Activated CD4-positive, alpha-beta T cell treated with anti-CD3 and anti-CD28 coated beads, Interleukin-2, amount 50 U/mL, for 24 hours (primary cell): ENCODE data around the gene APPL2.
"Not testable (repeated sequence)": the region's sequence is repeated elsewhere in the genome, so short reads cannot be mapped to it uniquely, and the experiment has no call there.

Experiments used
- DNase-seq, 2 donors: peaks; one replicate each; pipeline ENCODE4 v3.0.0-alpha.2; 2020; ENCODE audit warnings: low read depth in 1 of 2, low spot score in 1 of 2

The APPL2 gene

DNA sequence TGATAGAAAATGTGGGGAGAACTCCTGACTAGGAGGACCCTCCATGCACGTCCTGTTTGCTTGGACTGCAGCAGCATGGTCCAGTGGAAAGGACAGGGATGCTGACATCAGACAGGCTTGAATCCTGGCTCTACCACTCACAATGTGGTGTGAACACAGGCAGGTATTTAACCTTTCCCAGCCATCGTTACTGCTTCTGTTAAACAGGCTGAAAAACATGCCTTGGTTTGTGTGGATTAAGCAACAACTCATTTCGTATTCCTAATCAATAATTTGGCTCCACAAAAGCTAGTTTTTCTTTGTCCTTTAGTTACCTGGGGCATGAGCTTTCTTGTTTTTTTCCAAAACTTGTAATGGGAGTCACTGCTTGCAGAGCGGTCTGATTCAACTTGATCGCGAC, 41.0 kb downstream of the APPL2 start:
- no peak for DNase-seq

DNA sequence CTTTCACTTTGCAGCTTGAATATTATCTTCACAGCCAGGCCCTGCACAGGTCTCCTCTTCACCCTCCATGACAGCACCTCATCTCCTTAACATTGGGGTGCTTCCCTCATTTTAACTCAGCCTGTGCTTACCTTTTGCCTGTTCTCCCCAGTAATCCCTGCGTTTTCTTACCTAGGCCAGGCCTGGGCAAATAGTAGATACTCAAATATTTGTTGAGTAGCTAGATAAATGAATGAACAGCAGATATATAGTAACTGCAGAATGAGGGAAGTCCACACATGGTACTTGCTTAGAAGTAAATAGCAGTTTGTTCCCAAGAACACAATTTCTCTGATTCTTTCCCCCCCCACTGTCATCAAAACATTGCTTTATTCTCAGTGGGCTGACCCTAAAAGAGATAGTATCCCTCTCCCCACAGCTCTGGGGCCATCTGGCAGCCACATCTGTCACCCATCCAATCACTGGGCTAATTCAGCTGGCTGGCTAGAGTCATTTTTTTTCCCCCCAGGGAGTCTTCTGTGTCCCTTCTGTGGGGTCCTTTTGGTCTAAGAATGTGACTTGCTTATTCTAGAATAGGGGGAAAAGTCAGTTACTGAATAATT, 43.2 kb downstream of the APPL2 start:
- DNase-seq: no peak

DNA sequence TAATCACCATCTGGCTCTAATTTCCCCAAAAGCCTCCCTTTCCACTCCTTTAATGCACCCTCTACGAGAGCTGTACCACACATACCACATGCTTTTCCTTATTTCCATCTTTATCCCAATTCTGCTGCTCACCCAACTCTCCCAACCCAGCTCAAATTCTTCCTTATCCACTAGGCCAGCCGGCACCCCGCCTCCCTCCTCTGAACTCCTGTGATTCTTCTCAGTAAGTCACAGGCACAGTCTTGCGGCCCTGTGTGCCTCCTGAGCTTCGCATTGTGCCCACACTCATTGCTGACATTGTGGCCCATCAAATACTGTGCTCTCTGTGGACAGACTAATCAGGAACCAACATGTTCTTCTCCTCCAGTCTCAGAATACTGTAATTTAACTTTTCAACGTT, 45.4 kb downstream of the APPL2 start:
- DNase-seq: no peak

DNA sequence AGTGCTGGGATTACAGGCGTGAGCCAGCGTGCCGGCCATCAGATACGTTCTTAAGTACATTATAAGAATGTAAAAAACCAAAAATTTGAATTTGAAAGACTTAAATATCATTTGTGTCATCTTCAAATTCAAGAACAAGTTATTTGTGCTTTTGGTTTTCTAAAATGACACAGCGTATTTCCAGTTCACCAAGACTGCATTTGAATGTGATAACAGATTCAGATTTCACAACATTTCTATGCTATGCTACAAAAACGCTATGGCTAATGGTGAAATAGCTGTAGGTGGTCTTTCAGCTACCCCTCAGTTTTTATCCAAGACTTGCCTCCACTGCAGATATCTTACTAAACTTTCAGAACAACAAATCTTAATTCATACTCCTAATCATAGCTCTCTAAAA, 46.7 kb downstream of the APPL2 start:
- no peak for DNase-seq

DNA sequence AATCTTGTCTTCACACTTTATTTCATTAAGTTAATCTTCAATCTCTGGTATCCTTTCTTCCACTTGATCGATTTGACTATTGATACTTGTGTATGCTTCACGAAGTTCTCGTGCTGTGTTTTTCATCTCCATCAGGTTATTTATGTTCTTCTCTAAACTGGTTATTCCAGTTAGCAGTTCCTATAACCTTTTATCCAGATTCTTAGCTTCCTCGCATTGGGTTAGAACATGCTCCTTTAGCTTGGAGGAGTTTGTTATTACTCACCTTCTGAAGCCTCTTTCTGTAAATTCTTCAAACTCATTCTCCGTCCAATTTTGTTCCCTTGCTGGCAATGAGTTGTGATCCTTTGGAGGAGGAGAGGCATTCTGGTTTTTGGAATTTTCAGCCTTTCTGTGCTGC, 52.0 kb downstream of the APPL2 start:
- not testable (repeated sequence) for DNase-seq

DNA sequence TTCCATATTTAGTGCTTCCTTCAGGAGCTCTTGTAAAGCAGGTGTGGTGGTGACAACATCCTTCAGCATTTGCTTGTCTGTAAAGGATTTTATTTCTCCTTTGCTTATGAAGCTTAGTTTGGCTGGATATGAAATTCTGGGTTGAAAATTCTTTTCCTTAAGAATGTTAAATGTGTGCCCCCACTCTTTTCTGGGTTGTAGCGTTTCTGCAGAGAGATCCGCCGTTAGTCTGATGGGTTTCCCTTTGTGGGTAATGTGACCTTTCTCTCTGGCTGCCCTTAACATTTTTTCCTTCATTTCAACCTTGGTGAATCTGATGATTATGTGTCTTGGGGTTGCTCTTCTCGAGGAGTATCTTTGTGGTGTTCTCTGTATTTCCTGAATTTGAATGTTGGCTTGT, 52.6 kb downstream of the APPL2 start:
- DNase-seq: not testable (repeated sequence)

DNA sequence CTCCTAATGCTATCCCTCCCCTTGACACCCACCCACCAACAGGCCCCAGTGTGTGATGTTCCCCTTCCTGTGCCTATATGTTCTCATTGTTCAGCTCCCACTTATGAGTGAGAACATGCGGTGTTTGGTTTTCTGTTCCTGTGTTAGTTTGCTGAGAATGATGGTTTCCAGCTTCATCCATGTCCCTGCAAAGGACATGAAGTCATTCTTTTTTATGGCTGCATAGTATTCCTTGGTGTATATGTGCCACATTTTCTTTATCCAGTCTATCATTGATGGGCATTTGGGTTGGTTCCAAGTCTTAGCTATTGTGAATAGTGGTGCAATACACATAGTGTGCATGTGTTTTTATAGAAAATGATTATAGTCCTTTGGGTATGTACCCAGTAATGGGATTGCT, 56.9 kb downstream of the APPL2 start:
- not testable (repeated sequence) for DNase-seq

DNA sequence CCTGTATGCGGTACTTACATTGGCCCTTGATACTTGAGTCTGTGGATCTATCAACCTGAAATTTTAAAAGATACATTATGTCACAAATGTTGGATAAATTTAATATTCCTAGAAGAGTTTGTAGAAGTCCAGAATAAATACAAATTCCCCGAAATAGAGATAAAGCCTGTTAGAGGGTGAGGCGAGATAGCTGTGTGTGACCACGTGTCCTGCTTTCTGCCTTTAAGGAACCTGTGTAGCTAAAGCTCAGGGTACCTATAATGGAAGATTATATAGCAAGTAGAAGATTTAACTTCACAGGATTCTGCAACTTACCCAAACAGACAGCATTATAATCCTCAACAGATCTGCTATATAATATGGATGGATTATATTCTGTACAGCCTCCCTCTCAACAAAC, 58.8 kb downstream of the APPL2 start:
- no peak for DNase-seq

DNA sequence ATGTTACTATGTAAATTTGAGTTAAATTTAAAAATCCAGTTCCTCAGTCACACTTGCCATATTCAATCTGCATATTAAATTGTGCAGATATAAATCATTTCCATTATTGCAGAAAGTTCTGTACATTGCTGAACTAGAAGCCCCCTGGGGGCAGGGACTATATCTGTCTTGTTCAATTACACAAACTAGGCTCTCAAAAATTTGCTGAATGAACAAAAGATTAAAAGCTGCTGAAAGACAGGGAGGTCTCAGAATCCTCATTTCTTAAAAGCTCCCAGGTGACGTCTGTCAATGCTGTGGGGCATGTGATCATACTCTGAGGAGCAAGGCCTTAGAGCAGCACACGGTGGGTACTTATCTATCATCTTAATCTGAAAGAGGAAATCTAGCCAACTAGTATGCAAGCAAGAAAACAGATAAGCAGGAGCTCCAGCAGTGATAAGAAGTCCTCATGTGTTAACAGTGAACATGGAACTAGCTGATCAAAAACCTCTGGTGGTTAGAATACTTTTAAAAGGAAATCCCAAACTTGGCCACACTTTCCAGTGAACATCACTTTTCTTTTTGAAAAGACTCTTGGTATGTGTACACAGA, 60.5 kb downstream of the APPL2 start:
- no peak for DNase-seq

DNA sequence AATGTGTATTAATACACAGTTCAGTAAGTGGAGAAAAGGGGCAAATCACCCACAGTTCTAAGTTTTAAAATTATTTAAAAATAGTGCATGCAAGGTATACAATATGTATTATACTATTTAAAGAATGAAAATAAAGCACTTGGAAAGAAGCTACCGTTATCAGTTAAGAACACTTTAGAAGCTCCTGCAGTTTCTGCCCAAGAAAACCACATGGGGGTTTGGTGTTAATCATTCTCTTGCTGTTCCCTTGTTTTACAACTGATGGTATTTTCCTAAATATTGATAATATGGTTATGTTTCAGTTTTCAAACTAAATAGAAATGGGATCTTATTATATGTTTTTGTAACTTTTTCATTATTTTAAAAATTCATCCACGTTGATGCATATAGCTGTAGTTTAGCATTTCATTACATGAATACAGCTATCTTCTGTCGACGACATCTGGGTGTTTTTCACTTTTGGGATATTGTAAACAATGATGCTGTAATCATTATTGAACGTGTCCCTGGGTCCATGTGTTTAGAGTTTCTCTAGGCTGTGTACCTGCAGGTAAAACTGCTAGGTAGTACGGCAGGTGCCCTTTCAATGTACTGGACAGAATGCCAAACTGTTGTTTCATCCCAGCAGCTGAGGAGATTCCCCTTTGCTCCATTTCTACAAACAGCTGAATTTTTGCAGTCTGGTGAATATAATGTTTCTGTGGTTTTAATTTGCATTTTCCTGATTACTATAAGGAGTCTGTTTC, 64.1 kb downstream of the APPL2 start:
- no peak for DNase-seq

DNA sequence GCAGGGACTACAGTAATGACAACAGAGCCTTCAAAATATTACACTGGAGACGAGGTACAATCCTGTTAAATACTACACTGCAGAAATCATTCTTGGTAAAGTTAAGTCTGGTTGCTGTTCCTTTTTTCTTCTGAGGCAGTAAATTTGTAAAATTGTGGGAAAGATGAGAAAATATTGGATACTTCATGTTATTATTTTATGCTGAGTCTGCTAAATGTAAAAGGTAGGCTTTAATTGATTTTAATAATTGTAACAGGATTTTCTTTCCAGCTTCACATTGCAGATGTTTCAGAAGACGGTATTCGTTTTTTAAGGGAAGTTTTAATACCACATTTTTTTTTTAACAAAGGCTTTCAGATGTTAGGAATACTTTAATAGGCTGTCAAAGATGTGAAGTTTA, 65.8 kb downstream of the APPL2 start:
- no peak for DNase-seq

DNA sequence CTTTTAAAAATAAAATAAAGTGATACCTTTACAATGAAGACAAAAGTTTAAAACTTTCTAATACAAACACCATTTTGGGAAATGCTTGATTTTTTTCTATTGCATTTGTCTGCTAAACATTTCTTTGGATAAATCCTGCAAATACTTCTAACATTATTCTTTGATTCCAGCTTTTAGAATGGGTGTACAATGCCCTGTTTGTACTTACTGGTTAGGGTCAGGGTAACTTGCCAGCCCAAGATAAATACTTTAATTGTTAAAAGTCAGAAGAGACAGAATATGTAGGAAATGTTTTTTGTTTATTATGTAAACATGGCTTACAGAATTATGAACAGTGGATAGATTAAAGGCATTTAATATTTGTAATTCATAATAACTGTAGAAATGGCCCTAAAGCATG, 68.0 kb downstream of the APPL2 start:
- no peak for DNase-seq

DNA sequence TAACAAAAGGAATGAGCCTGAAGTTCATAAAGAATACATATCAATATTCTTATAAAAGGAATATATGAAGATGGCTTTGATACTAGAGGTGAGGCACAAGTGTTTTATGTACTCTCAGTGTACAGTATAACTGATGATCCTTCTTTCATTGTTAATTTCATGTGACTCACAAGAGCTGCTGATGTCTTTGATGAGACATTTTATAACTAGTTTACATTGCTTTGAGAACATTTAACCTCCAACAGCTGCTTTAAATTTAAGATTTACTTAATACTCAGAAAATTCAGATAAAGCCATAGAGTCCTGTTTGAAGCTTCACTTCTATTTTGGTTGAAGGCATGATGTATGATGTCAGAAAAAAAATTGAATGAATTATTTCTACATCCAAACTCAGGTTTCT, 68.6 kb downstream of the APPL2 start:
- no peak for DNase-seq

DNA sequence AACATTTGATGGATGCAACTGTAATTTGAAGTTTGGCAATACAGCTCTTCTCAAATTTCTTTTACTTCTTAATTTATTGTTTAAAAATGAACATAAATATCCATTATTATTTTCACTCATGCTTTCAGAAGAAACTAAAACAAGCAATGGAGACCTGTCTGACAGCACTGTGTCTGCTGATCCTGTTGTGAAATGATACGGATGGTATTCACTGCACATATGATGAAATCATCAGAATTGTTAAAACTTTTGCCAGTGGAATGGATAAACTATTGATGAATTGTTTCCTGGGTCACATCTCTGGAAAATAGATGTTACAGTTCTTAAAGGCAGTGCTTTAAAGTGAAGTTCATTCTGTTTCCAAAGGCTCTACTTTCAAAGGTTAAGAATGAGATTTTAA, 69.2 kb downstream of the APPL2 start:
- DNase-seq: no peak

DNA sequence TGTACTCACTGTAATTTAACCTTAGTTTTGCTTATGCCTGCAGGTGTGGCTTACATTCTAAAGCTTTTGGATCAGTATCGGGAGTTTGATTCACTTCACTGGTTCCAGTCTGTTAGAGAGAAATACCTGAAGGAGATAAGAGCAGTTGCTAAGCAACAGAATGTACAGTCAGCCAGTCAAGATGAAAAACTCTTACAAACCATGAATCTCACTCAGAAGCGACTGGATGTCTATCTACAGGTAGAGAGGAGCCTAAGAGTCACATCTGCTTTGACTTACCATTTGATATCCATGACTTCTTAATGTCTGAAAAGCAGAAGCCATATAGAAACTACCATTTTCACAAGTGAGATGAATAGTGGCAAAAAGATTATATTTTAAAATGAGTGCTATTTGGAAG, 71.9 kb downstream of the APPL2 start:
- no peak for DNase-seq

DNA sequence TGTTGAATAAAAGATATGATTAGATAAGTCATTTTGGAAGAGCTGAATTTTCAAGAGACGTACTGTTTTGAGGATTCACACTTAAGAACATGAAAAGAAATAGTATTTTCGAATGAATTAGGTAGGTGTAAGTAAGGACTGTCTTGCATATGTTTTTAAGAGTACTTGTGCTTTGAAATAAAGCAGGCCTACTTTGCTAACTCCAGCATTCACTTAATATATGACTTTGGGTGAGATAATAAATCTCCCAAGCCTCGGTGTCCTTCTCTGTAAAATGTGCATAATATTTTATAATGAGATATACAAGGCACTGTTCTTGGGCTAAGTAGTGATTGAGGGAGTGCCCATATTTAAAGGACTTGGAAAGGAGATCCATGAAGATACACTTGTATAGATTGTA, 73.8 kb downstream of the APPL2 start:
- no peak for DNase-seq

DNA sequence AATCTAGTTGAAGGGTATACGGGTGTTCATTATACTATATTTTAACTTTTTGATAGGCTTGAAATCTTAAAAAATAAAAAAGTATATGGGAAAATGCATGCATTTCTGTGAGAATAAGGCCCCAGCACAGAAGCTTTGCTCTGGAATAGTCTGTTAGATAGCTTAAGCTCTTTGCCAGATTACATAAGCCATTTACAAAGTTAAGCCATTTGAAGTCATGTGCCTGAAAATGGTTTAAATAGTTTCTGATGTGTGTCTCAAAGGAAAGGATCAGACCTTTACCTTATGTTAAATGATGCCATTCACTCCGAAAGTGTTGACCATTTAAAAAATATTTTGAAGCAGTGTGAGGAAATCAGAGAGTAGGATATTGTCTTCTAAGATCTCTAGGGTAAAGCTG, 77.1 kb downstream of the APPL2 start:
- DNase-seq: no peak

DNA sequence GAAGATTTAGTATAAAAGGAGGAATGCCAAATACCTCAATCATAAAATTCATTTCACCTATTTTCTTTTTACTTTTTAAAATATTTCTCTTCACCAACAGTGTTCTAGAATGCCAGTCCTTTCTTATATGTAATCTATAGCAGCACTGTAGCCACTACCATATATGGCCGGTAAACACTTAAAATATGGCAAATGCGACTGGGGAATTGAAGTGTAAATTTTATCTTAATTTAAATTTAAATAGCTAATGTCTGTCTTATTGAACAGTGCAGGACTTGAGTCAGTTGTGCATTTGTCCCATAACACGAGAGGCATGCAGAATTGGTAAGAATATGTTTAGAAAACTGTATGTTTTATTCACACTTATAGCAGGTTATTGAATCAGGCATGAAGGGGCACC, 78.4 kb downstream of the APPL2 start:
- no peak for DNase-seq

DNA sequence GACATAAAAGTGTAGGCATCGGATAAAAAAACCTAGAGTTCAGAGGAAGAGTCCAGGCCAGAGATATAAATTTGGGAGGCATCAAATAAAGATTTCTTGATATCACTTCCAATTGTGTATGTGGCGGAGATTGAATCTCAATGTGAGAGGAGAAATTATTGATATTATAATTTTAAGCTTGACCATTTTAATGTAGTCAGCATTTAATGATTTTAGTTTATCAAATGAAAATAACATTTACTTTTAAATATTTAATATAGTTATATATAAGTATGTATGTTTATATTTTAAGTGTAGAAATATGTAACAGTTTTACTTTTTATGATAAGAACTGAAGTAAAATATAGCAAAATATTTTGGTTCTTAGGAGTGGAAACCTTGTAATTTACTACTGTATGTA, 79.7 kb downstream of the APPL2 start:
- DNase-seq: no peak

DNA sequence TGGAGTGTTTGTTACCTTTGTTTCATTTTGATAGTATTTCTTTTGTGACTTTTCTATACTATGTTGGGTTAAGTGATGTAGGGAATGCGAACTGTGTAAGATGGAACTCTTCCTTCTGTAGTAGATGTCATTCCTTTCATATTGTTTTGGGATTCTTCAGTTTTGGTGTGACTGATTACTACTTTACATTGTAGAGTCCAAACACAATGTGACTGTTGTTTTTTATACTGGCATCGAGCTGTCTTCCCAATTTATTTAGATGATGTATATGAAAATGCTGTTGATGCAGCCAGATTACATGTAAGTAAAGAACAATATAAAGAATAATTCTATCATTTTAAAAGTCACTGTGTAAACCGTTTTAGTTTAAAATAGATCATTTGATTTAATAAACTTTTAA, 93.7 kb downstream of the APPL2 start:
- no peak for DNase-seq

DNA sequence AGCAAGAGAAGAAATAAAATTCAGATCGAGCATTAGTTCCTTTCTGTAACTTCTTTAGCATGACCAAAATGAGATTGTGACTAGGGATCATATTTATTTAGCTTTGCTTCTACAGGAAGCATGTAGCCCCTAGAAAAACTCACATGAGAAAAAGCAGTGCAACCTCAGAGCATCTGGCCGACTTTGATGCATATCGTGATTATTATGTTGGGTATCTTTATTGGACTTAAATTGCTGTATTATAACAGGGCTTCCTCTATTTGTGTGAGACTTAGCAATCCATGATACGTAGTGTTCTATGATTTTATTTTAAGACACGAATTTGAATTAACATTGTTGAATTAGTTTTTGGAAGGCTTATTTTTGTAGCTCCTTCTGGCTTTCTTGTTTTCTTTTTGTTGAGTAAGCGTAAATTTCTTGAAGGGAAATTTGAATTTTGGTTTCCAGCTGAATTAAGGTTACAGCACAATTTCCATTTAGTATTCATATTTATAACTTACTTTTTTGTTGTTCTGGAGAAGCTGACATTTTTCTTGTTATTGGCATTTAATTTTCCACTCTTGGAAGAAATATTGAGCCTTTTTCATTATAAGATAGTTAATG, 94.6 kb downstream of the APPL2 start:
- no peak for DNase-seq

DNA sequence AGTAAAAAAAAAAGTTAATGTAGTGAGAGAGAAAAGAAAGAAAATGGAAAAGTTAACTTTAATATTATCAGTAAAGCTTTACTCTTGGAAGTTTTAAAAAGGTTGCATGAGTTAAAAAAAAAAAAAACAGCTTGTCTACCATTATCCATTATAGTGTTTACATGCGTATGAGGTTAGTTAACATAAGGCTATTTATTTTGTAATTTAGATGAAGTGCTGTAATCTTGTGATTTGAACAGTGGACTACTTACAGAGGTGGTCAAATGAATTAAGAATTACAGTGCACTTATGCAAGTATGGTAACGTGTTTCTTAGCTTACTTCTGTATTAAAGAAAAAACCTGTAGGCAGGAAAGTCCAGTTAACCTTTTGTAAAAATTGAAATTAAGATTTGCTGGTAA, 97.7 kb downstream of the APPL2 start:
- DNase-seq: no peak
